ENCODE measurements around the gene GGCX. TPM values are rescaled to one million over a fixed set of nuclear protein-coding genes. Genes with fewer than 3 reads are reported as not detected.
"Not testable (repeated sequence)": the region's sequence is repeated elsewhere in the genome, so short reads cannot be mapped to it uniquely, and the experiment has no call there.

GGCX gene
- total RNA-seq, 4 donors from 2014 or later = 7.9 to 31.3 (median 23.5) TPM

- TF ChIP-seq POLR2A (IDR thresholded peaks at IDR 0.05) (peak; percentile 92), CTCF (IDR thresholded peaks at IDR 0.05) (no peak), EP300 (IDR thresholded peaks at IDR 0.05; ENCODE audit: low read depth) (no peak), POLR2AphosphoS5 (IDR thresholded peaks at IDR 0.05) (peak; percentile 90 to 96 (median 95))
- Histone ChIP-seq H3K4me3 (peak within 1 kb of the TSS; percentile 72 to 95 (median 84)), H3K4me1 (peaks cover 16 to 36% (median 24%) of the 10 kb centered on the region in 4 donors), H3K27me3 (no peaks in the 10 kb centered on the region), H3K27ac (peak within 1 kb of the TSS; percentile 89 to 96 (median 95)), H3K9me3 (no peaks in the 10 kb centered on the region), H3K36me3 (peaks cover 0 to 6% (median 0%) of the 10 kb centered on the region in 4 donors)
- WGBS, 2 donors (ENCODE audit: low coverage in 1 of 2) = 0% methylated on average over 45 of the region's 47 CpGs; no CpG with 5 or more reads in 1 of the 2 donors
- intact Hi-C loops (cut with DNase I; ENCODE audit: low total_unique reads) = no loop called here
- peak; percentile 96 for DNase-seq
- in situ Hi-C loops (cut with MboI; ENCODE audit: low pct_ligation_motif_present in 1 of 4, low pct_unique_long_range_greater_than_20kb in 1 of 4, low sequenced_read_pairs in 3 of 4) = no loop called here
Observed at GRCh38 chr2:85595301-85596025, 34.2 kb upstream of the GGCX start, which contains the start of gene RNF181. TSS of gene RNF181 (plus strand) at chr2:85595745. CDS start at chr2:85595764, 19 bp downstream.

GRCh38 chr2:85594715-85595300 is 33.5 kb upstream of the GGCX start:
- no peaks in the 10 kb centered on the region for H3K27me3 ChIP-seq
- H3K4me3 ChIP-seq = peak overlapping the region; percentile 25 to 85 (median 78)
- intact Hi-C loops (cut with DNase I; ENCODE audit: low total_unique reads) = loop anchor here (1.0 kb wide), 1 partner anchor 16 kb away; no protein-coding TSS in a partner anchor
- H3K4me1 ChIP-seq = peaks cover 16 to 36% (median 24%) of the 10 kb centered on the region in 4 donors
- peaks cover 0 to 6% (median 0%) of the 10 kb centered on the region in 4 donors for H3K36me3 ChIP-seq
- H3K27ac ChIP-seq = peak overlapping the region; percentile 89 to 96 (median 95)
- in situ Hi-C loops (cut with MboI; ENCODE audit: low pct_ligation_motif_present in 1 of 4, low pct_unique_long_range_greater_than_20kb in 1 of 4, low sequenced_read_pairs in 3 of 4) = no loop called here
- no peaks in the 10 kb centered on the region for H3K9me3 ChIP-seq
- 0 to 24% methylated on average over 1 to 13 of the region's 13 CpGs for WGBS, 2 donors (ENCODE audit: low coverage in 1 of 2)
- DNase-seq = no peak
- TF ChIP-seq POLR2A (IDR thresholded peaks at IDR 0.05) = no peak
- no peak for TF ChIP-seq CTCF (IDR thresholded peaks at IDR 0.05)
- no peak for TF ChIP-seq EP300 (IDR thresholded peaks at IDR 0.05; ENCODE audit: low read depth)
- no peak for TF ChIP-seq POLR2AphosphoS5 (IDR thresholded peaks at IDR 0.05)

DNA sequence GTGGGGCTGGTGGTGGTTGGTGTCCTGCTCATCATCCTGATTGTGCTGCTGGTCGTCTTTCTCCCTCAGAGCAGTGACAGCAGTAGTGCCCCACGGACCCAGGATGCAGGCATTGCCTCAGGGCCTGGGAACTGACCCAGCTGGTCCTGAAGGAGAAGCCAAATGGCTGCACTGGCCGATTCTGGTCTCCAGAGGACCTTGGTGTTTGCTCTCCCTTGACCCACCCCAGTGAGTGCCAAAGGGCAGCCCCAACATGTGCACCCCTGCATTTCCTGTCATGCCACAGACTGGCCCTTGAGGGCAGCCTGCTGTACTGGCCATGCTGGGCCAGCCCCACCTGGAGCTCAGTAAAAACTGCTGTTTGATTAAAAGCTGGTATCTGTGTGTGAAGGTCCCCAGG is 31.7 kb upstream of the GGCX start:
- Histone ChIP-seq H3K4me3 (no peak overlapping the region), H3K27ac (no peak overlapping the region), H3K4me1 (peaks cover 16 to 44% (median 26%) of the 10 kb centered on the region in 4 donors), H3K36me3 (peaks cover 0 to 6% (median 0%) of the 10 kb centered on the region in 4 donors), H3K9me3 (no peaks in the 10 kb centered on the region), H3K27me3 (no peaks in the 10 kb centered on the region)
- no peak for TF ChIP-seq POLR2AphosphoS5 (IDR thresholded peaks at IDR 0.05)
- TF ChIP-seq POLR2A (IDR thresholded peaks at IDR 0.05) = no peak
- TF ChIP-seq EP300 (IDR thresholded peaks at IDR 0.05; ENCODE audit: low read depth) = no peak
- intact Hi-C loops (cut with DNase I; ENCODE audit: low total_unique reads) (no loop called here), in situ Hi-C loops (cut with MboI; ENCODE audit: low pct_ligation_motif_present in 1 of 4, low pct_unique_long_range_greater_than_20kb in 1 of 4, low sequenced_read_pairs in 3 of 4) (no loop called here)
- DNase-seq = no peak
- 63 to 74% methylated on average over 3 of the region's 3 CpGs for WGBS, 2 donors (ENCODE audit: low coverage in 1 of 2)

DNA sequence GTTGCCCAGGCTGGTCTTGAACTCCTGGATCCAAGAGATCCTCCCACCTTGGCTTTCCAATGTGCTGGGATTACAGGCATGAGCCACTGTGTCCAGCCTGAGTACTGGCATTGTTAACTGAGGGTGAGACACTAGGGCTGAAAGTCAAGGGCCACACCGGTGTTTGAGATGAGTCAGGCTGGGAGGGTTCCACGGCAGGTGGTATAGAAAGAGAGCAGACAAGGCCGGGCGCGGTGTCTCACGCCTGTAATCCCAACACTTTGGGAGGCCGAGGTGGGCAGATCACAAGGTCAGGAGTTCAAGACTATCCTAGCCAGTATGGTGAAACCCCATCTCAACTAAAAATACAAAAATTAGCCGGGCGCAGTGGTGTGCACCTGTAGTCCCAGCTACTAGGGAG is 31.0 kb upstream of the GGCX start:
- Histone ChIP-seq H3K27ac (peak overlapping the region in 1 of 4 donors; percentile 73), H3K4me1 (peaks cover 16 to 48% (median 25%) of the 10 kb centered on the region in 4 donors)
- DNase-seq; H3K36me3 ChIP-seq; H3K4me3 ChIP-seq; in situ Hi-C loops (cut with MboI; ENCODE audit: low pct_ligation_motif_present in 1 of 4, low pct_unique_long_range_greater_than_20kb in 1 of 4, low sequenced_read_pairs in 3 of 4); H3K9me3 ChIP-seq; H3K27me3 ChIP-seq; intact Hi-C loops (cut with DNase I; ENCODE audit: low total_unique reads): not testable (repeated sequence)
- WGBS, 2 donors (ENCODE audit: low coverage in 1 of 2) = 87% methylated on average over 9 of the region's 9 CpGs; no CpG with 5 or more reads in 1 of the 2 donors

DNA sequence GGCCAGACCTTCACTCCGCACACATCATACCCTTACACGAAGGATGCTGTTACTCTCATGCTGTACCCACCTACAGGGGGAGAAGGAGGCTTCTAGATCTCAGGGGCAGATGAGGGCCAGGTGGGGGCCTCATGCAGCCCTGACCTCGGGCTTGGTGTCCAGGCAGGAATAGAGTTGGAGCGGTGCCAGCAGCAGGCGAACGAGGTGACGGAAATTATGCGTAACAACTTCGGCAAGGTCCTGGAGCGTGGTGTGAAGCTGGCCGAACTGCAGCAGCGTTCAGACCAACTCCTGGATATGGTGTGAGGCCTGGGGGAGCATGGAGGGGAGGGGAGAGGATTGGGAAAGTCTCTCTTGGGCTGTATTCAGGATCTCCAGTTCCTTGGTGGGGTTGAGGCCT is 30.3 kb upstream of the GGCX start:
- 80 to 93% methylated on average over 6 to 12 of the region's 12 CpGs for WGBS, 2 donors (ENCODE audit: low coverage in 1 of 2)
- Histone ChIP-seq H3K27ac (peak overlapping the region; percentile 63 to 73 (median 68)), H3K27me3 (no peaks in the 10 kb centered on the region), H3K9me3 (no peaks in the 10 kb centered on the region), H3K4me3 (no peak overlapping the region), H3K36me3 (no peaks in the 10 kb centered on the region), H3K4me1 (peaks cover 9 to 46% (median 20%) of the 10 kb centered on the region in 4 donors)
- no peak for DNase-seq
- intact Hi-C loops (cut with DNase I; ENCODE audit: low total_unique reads) = no loop called here
- in situ Hi-C loops (cut with MboI; ENCODE audit: low pct_ligation_motif_present in 1 of 4, low pct_unique_long_range_greater_than_20kb in 1 of 4, low sequenced_read_pairs in 3 of 4) = no loop called here
- TF ChIP-seq EP300 (IDR thresholded peaks at IDR 0.05; ENCODE audit: low read depth) (no peak), CTCF (IDR thresholded peaks at IDR 0.05) (no peak), POLR2A (IDR thresholded peaks at IDR 0.05) (no peak), POLR2AphosphoS5 (IDR thresholded peaks at IDR 0.05) (no peak)
